Keratinocyte (primary cell): Measurements from ENCODE around the gene HOXB7. TPM values are rescaled to one million over a fixed set of nuclear protein-coding genes. Genes with fewer than 3 reads are reported as not detected.

Experiments used
- DNase-seq: peaks from one replicate; pipeline ENCODE4 v3.0.0-alpha.2; 2011; ENCODE audit warnings: low read depth, missing footprints, low spot score
- FAIRE-seq: peaks from 2 replicates; lab custom pipeline; 2011; peaks lifted over from hg19 to GRCh38; lab: Jason Lieb, UNC
- H2AFZ ChIP-seq: 2 replicates; pipeline ENCODE4 v1.6.0; 2012; ENCODE audit warnings: low read length, control low read depth, inconsistent platforms; ENCODE audit not compliant: control insufficient read depth
- H3K27ac ChIP-seq: 2 replicates; pipeline ENCODE4 v1.5.1; 2011; ENCODE audit warnings: low read length; ENCODE audit not compliant: control insufficient read depth, insufficient read depth
- H3K27me3 ChIP-seq: 3 replicates; pipeline ENCODE4 v1.6.0; 2011; ENCODE audit warnings: low read length; ENCODE audit not compliant: control insufficient read depth, insufficient read depth; ENCODE audit errors: extremely low read depth
- H3K36me3 ChIP-seq, 2 experiments: 2 replicates in 1 of 2; 3 replicates in 1 of 2; pipeline ENCODE4 v1.5.1; 2011; ENCODE audit warnings: low read length in 2 of 2, mild to moderate bottlenecking in 1 of 2; ENCODE audit not compliant: control insufficient read depth in 2 of 2, insufficient read depth in 2 of 2; ENCODE audit errors: extremely low read depth in 1 of 2
- H3K4me1 ChIP-seq: 3 replicates; pipeline ENCODE4 v1.5.1; 2011; ENCODE audit warnings: low read length; ENCODE audit not compliant: control insufficient read depth, insufficient read depth; ENCODE audit errors: extremely low read depth
- H3K4me2 ChIP-seq: 3 replicates; pipeline ENCODE4 v1.6.0; 2011; ENCODE audit warnings: low read depth, low read length; ENCODE audit not compliant: control insufficient read depth, insufficient read depth; ENCODE audit errors: extremely low read depth
- H3K4me3 ChIP-seq, 3 experiments: fragments of 200-600 bp in 1 of 3; sonication (generic) in 1 of 3; 2 replicates in 2 of 3; 3 replicates in 1 of 3; pipeline ENCODE4 v1.5.1; 2011 to 2016; ENCODE audit warnings: low read length in 3 of 3, mild to moderate bottlenecking in 3 of 3, control low read depth in 2 of 3, inconsistent platforms in 1 of 3, low read depth in 1 of 3, mixed read lengths in 1 of 3, mixed run types in 1 of 3, moderate library complexity in 1 of 3; ENCODE audit not compliant: control insufficient read depth in 2 of 3, insufficient read depth in 2 of 3; ENCODE audit errors: extremely low read depth in 1 of 3
- H3K79me2 ChIP-seq: 2 replicates; pipeline ENCODE4 v1.6.0; 2012; ENCODE audit warnings: low read length; ENCODE audit not compliant: control insufficient read depth, insufficient read depth
- H3K9ac ChIP-seq: 3 replicates; pipeline ENCODE4 v1.6.0; 2011; ENCODE audit warnings: low read length; ENCODE audit not compliant: control insufficient read depth, insufficient read depth; ENCODE audit errors: extremely low read depth
- H3K9me1 ChIP-seq: 3 replicates; pipeline ENCODE4 v1.6.0; 2011; ENCODE audit warnings: low read length; ENCODE audit not compliant: control insufficient read depth, insufficient read depth; ENCODE audit errors: extremely low read depth
- H3K9me3 ChIP-seq: 2 replicates; pipeline ENCODE4 v1.5.1; 2012; ENCODE audit warnings: low read depth, low read length; ENCODE audit not compliant: control insufficient read depth
- H4K20me1 ChIP-seq: 3 replicates; pipeline ENCODE4 v1.6.0; 2011; ENCODE audit warnings: low read length; ENCODE audit not compliant: control insufficient read depth, insufficient read depth; ENCODE audit errors: extremely low read depth
- EZH2 ChIP-seq: IDR thresholded peaks from one replicate; pipeline ENCODE4 v1.6.1; 2012; ENCODE audit warnings: inconsistent platforms, mild to moderate bottlenecking, low read length, moderate library complexity
- dilution Hi-C: fragments of 300-500 bp; cut with MboI; formaldehyde crosslinking; loops from one replicate; pipeline ENCODE4 v1.7.0; 2020; ENCODE audit warnings: low sequenced_read_pairs; ENCODE audit not compliant: extremely low pct_ligation_motif_present
- polyA plus RNA-seq, 5 experiments: library from polyadenylated mRNA; depleted of rRNA in 3 of 5; stranded (reverse) in 3 of 5; stranded (forward) in 1 of 5; unstranded in 1 of 5; fragments of >200 nt; gene quantifications; 1 replicate in 1 of 5; 2 replicates in 3 of 5; 3 replicates in 1 of 5; pipeline versions ENCODE4 v1.2.1 to v1.2.3, GENCODE V29; 2011 to 2012; ENCODE audit warnings: missing spikeins in 2 of 5, low read depth in 1 of 5, low replicate concordance in 1 of 5
- TF ChIP-seq, protein P1 (sequence below), 3 experiments: IDR thresholded peaks in 1 of 3; conservative IDR thresholded peaks in 1 of 3; optimal IDR thresholded peaks in 1 of 3; 2 replicates in 2 of 3; 3 replicates in 1 of 3; pipeline versions ENCODE3 to v1.5.1; 2011; ENCODE audit warnings: low read length in 3 of 3, mild to moderate bottlenecking in 3 of 3, moderate library complexity in 2 of 3, control low read depth in 1 of 3, inconsistent platforms in 1 of 3; ENCODE audit not compliant: insufficient read depth in 2 of 3; ENCODE audit errors: extremely low read depth in 1 of 3

The HOXB7 gene
- polyA plus RNA-seq, 1 donor (not counting 4 experiments of a cell fraction or from before 2014, with no cell fraction given): 1.0 TPM

DNA sequence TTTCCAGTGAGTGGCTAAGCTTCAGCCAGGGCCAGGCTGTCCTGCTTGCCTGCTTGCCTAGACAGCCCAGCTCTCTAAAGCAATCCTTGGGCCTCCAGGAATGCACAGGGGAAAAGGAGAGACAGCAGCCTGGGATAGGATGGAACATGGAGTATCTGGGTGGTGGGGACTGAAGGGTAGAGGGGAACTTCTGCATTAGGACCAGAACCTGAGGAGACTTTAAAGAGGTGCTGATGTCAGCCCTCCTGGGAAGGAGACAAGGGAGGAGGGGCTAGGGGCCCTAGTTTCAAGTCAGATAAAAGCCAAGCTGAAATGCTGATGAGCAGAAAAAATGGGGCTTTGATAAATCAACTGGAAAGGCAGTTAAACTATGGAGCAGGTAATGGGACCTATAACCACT lies 1.8 kb downstream of the HOXB7 start:
- no peak overlapping the region for H3K4me3 ChIP-seq

DNA sequence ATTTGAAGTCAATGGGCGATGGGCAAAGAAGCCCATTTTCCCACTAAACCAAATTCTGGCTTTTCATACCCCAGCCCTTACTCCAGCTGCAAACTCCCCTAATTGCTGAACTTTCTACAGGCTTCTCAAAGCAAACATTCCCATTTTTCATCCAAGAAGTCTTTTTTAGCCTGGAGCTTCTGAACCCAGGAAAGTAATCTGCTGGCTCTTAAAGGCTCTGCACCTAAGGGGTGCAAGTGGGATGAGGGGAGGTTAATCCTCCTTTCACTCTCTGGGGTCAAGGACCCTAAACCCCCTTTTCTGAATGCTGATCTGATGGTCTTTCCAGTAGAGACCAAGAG lies 2.4 kb downstream of the HOXB7 start:
- no peaks in the 10 kb centered on the region for H4K20me1 ChIP-seq
- no peak overlapping the region for H3K4me3 ChIP-seq
- H3K27me3 ChIP-seq: peaks cover 90% of the 10 kb centered on the region
- H3K79me2 ChIP-seq: no peaks in the 10 kb centered on the region
- DNase-seq: no peak
- H2AFZ ChIP-seq: no peak overlapping the region
- H3K9ac ChIP-seq: no peak overlapping the region
- peaks cover 10% of the 10 kb centered on the region for H3K4me1 ChIP-seq
- no peaks in the 10 kb centered on the region for H3K9me1 ChIP-seq
- H3K4me2 ChIP-seq: no peak overlapping the region
- TF ChIP-seq EZH2: no peak
- TF ChIP-seq, protein P1, sequence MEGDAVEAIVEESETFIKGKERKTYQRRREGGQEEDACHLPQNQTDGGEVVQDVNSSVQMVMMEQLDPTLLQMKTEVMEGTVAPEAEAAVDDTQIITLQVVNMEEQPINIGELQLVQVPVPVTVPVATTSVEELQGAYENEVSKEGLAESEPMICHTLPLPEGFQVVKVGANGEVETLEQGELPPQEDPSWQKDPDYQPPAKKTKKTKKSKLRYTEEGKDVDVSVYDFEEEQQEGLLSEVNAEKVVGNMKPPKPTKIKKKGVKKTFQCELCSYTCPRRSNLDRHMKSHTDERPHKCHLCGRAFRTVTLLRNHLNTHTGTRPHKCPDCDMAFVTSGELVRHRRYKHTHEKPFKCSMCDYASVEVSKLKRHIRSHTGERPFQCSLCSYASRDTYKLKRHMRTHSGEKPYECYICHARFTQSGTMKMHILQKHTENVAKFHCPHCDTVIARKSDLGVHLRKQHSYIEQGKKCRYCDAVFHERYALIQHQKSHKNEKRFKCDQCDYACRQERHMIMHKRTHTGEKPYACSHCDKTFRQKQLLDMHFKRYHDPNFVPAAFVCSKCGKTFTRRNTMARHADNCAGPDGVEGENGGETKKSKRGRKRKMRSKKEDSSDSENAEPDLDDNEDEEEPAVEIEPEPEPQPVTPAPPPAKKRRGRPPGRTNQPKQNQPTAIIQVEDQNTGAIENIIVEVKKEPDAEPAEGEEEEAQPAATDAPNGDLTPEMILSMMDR (optimal IDR thresholded peaks at IDR 0.05 in 1 of 3, IDR thresholded peaks at IDR 0.05 in 1 of 3, conservative IDR thresholded peaks at IDR 0.05 in 1 of 3; ENCODE audit: extremely low read depth in 1 of 3, insufficient read depth in 2 of 3, low read length in 3 of 3): no peak
- H3K9me3 ChIP-seq: no peaks in the 10 kb centered on the region
- H3K36me3 ChIP-seq: no peaks in the 10 kb centered on the region
- no peak overlapping the region for H3K27ac ChIP-seq
- no peak for FAIRE-seq
- dilution Hi-C loops: no loop called here

More for the DNA sequence above, 1.8 kb downstream of the HOXB7 start:
- no peak for DNase-seq
- no peak for FAIRE-seq
- Histone ChIP-seq H4K20me1 (no peaks in the 10 kb centered on the region), H3K4me1 (peaks cover 5% of the 10 kb centered on the region), H3K9ac (no peak overlapping the region), H2AFZ (no peak overlapping the region), H3K9me3 (no peaks in the 10 kb centered on the region), H3K36me3 (no peaks in the 10 kb centered on the region), H3K27me3 (peaks cover 90% of the 10 kb centered on the region), H3K9me1 (no peaks in the 10 kb centered on the region), H3K4me2 (no peak overlapping the region), H3K79me2 (no peaks in the 10 kb centered on the region), H3K27ac (no peak overlapping the region)
- no peak for TF ChIP-seq EZH2
- TF ChIP-seq, protein P1 (optimal IDR thresholded peaks at IDR 0.05 in 1 of 3, IDR thresholded peaks at IDR 0.05 in 1 of 3, conservative IDR thresholded peaks at IDR 0.05 in 1 of 3; ENCODE audit: extremely low read depth in 1 of 3, insufficient read depth in 2 of 3, low read length in 3 of 3): no peak
- dilution Hi-C loops: no loop called here
